PC-9 (cell line): ENCODE data around the gene ZDHHC12. TPM values are rescaled to one million over a fixed set of nuclear protein-coding genes. Genes with fewer than 3 reads are reported as not detected.

ENCODE experiments used
- BruUV-seq: library from RNA; stranded (reverse); fragments of 400-500 nt; replicated peaks from 2 replicates; lab custom pipeline; 2021; lab: Mats Ljungman, UMichigan
- CTCF ChIA-PET: fragments of 300-600 bp; sonication (Branson Sonifier 250); formaldehyde crosslinking; loops from one replicate; lab custom pipeline; 2022; ENCODE audit warnings: antibody characterized with exemption; lab: Charles Lee
- POLR2A ChIA-PET: fragments of 300-600 bp; sonication (Branson Sonifier 250); formaldehyde crosslinking; loops from one replicate; lab custom pipeline; 2022; ENCODE audit warnings: antibody characterized with exemption; ENCODE audit not compliant: unreplicated experiment; lab: Charles Lee
- DNase-seq, 2 experiments: peaks; one replicate each; pipeline versions ENCODE4 v3.0.0 to v3.0.0-alpha.2; 2015 to 2022; ENCODE audit warnings: mixed read lengths in 1 of 2
- H2AFZ ChIP-seq: fragments of 200-600 bp; sonication (generic); 2 replicates; pipeline ENCODE4 v1.8.1; 2017; ENCODE audit warnings: antibody characterized with exemption
- H3F3A ChIP-seq: fragments of 200-600 bp; sonication (generic); 2 replicates; pipeline ENCODE4 v1.8.1; 2017; ENCODE audit warnings: antibody characterized with exemption, mild to moderate bottlenecking, low read depth; ENCODE audit not compliant: insufficient read depth
- H3K27ac ChIP-seq: fragments of 200-600 bp; sonication (generic); 2 replicates; pipeline ENCODE4 v1.6.1; 2016; ENCODE audit warnings: mixed run types
- H3K27me3 ChIP-seq: fragments of 200-600 bp; sonication (generic); 2 replicates; pipeline ENCODE4 v1.6.1; 2016; ENCODE audit warnings: low read depth, mixed run types; ENCODE audit not compliant: insufficient read depth
- H3K36me3 ChIP-seq: fragments of 200-600 bp; sonication (generic); 2 replicates; pipeline ENCODE4 v1.6.1; 2016; ENCODE audit warnings: low read depth, mixed run types
- H3K4me1 ChIP-seq: fragments of 200-600 bp; sonication (generic); replicated peaks from 2 replicates; pipeline ENCODE4 v1.6.1; 2016; ENCODE audit warnings: mixed run types; ENCODE audit not compliant: insufficient read depth
- H3K4me2 ChIP-seq: fragments of 200-600 bp; sonication (generic); 2 replicates; pipeline ENCODE4 v1.6.1; 2017; ENCODE audit warnings: mixed run types
- H3K4me3 ChIP-seq: fragments of 200-600 bp; sonication (generic); 2 replicates; pipeline ENCODE4 v1.6.1; 2016; ENCODE audit warnings: mixed run types
- H3K79me2 ChIP-seq: fragments of 200-600 bp; sonication (generic); 2 replicates; pipeline ENCODE4 v1.6.1; 2017; ENCODE audit warnings: low read depth, mixed run types
- H3K9me2 ChIP-seq: fragments of 200-600 bp; sonication (generic); 2 replicates; pipeline ENCODE4 v1.8.1; 2017; ENCODE audit warnings: mild to moderate bottlenecking; ENCODE audit not compliant: insufficient read depth
- H3K9me3 ChIP-seq: fragments of 200-600 bp; sonication (generic); 2 replicates; pipeline ENCODE4 v1.8.1; 2016; ENCODE audit warnings: low read depth; ENCODE audit not compliant: insufficient read depth
- H4K20me1 ChIP-seq: fragments of 200-600 bp; sonication (generic); 2 replicates; pipeline ENCODE4 v1.8.1; 2017; ENCODE audit not compliant: insufficient read depth
- EZH2 ChIP-seq: fragments of 200-600 bp; sonication (generic); IDR thresholded peaks from 2 replicates; pipeline ENCODE4 v1.8.0; 2017; ENCODE audit warnings: antibody characterized with exemption, low read depth
- intact Hi-C: fragments of 100-400 bp; cut with micrococcal nuclease; formaldehyde crosslinking; loops from one replicate; pipeline ENCODE4 v1.10.0; 2022; ENCODE audit not compliant: unreplicated experiment
- total RNA-seq: library from RNA; stranded (reverse); gene quantifications from 2 replicates; pipeline ENCODE4 v1.2.3, GENCODE V29; 2021
- TF ChIP-seq, protein P1 (sequence below): fragments of 200-600 bp; sonication (generic); conservative IDR thresholded peaks from 2 replicates; pipeline ENCODE4 v1.6.1; 2017; ENCODE audit warnings: mixed run types, antibody characterized with exemption, mild to moderate bottlenecking, moderate library complexity

The ZDHHC12 gene
- total RNA-seq, 1 experiment from 2014 or later: 102 TPM

DNA sequence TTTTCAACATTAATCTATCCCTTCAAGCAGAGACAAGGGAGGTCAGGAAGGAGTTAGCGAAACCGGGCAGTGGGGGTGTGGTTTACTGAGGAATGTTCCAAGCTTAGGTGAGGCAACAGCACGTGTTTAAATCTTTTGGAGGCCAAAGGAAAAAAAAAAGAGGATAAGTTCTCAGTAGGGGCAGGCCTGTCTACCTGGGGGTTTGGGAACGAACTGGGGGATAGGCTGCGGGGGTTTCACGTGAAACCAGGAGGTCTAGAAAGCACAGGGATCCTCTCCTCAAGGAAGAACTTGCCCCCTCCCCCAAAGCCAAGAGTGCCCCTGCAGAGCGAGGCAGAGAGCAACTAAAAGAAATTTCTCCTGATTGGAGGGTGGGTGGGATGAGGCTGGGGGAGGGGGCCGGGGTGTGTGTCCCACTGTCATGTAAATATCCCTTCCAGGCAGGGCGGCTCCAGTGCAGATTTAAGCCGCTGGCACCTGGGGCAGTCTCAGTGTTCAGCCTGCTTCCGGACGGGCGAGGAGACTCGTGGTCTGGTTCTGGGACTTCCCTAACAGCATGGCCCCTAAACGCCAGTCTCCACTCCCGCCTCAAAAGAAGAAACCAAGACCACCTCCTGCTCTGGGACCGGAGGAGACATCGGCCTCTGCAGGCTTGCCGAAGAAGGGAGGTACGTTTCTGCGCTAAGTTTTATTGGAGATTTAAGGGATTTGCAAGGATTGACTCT lies 40.4 kb downstream of the ZDHHC12 start:
- Histone ChIP-seq H3K4me3 (peak overlapping the region; percentile 94), H3K27me3 (no peaks in the 10 kb centered on the region), H3K4me1 (peaks cover 45% of the 10 kb centered on the region), H3K9me3 (no peaks in the 10 kb centered on the region), H3F3A (peaks cover 47% of the 10 kb centered on the region), H2AFZ (no peak overlapping the region; the same call in 1 of the 2 replicates), H4K20me1 (peaks cover 15% of the 10 kb centered on the region), H3K36me3 (0 out of 2 replicates have a peak, but pooled peaks cover 6% of the 10 kb centered on the region), H3K9me2 (no peaks in the 10 kb centered on the region), H3K79me2 (peaks cover 74% of the 10 kb centered on the region), H3K4me2 (peak overlapping the region; percentile 99), H3K27ac (peak overlapping the region; percentile 99)
- TF ChIP-seq, protein P1, sequence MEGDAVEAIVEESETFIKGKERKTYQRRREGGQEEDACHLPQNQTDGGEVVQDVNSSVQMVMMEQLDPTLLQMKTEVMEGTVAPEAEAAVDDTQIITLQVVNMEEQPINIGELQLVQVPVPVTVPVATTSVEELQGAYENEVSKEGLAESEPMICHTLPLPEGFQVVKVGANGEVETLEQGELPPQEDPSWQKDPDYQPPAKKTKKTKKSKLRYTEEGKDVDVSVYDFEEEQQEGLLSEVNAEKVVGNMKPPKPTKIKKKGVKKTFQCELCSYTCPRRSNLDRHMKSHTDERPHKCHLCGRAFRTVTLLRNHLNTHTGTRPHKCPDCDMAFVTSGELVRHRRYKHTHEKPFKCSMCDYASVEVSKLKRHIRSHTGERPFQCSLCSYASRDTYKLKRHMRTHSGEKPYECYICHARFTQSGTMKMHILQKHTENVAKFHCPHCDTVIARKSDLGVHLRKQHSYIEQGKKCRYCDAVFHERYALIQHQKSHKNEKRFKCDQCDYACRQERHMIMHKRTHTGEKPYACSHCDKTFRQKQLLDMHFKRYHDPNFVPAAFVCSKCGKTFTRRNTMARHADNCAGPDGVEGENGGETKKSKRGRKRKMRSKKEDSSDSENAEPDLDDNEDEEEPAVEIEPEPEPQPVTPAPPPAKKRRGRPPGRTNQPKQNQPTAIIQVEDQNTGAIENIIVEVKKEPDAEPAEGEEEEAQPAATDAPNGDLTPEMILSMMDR: no peak
- no peak for TF ChIP-seq EZH2
- ChIA-PET POLR2A (interaction anchor here (0.6 to 1.8 kb wide), 4 partner anchors 9 to 88 kb away, joined by 3 to 20 read pairs (median 11); no protein-coding TSS in a partner anchor), CTCF (interaction anchor here (0.6 to 0.8 kb wide), 5 partner anchors 17 to 98 kb away, joined by 3 to 5 read pairs (median 5); no protein-coding TSS in a partner anchor)
- intact Hi-C loops: loop anchor here (1.0 to 10.0 kb wide), 6 partner anchors 17 to 341 kb away; partner anchors contain the start of genes DYNC2I2, ODF2, SH3GLB2 and ZDHHC12
- BruUV-seq: TSS peak; percentile 70
- peak; percentile 75 to 88 for DNase-seq

DNA sequence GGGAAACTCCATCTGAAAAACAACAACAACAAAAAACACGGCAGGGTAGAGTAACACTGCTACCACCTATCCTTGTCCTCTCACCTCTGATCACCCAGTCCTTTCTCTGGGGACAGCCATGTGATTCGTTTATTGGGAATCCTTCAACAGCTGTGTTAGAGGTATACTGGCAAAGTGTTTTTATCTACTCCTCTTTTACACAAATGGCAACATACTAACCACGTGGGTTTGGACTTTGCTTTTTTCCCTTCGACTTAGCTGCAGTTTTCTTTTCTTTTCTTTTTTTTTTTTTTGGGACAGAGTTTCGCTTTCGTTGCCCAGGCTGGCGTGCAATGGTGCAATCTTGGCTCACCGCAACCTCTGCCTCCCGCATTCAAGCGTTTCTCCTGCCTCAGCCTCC lies 46.1 kb downstream of the ZDHHC12 start:
- no TSS peak for BruUV-seq
- Histone ChIP-seq H4K20me1 (no peaks in the 10 kb centered on the region), H2AFZ (no peak overlapping the region), H3K9me3 (no peaks in the 10 kb centered on the region), H3F3A (peaks cover 11% of the 10 kb centered on the region), H3K36me3 (no peaks in the 10 kb centered on the region), H3K27ac (no peak overlapping the region), H3K79me2 (peaks cover 23% of the 10 kb centered on the region), H3K4me2 (no peak overlapping the region), H3K9me2 (no peaks in the 10 kb centered on the region), H3K4me1 (peaks cover 6% of the 10 kb centered on the region; the same call in 1 of the 2 replicates), H3K27me3 (no peaks in the 10 kb centered on the region), H3K4me3 (no peak overlapping the region)
- POLR2A ChIA-PET: no interaction called here
- TF ChIP-seq, protein P1: no peak
- TF ChIP-seq EZH2: no peak
- intact Hi-C loops: no loop called here
- CTCF ChIA-PET: no interaction called here
- DNase-seq: no peak

DNA sequence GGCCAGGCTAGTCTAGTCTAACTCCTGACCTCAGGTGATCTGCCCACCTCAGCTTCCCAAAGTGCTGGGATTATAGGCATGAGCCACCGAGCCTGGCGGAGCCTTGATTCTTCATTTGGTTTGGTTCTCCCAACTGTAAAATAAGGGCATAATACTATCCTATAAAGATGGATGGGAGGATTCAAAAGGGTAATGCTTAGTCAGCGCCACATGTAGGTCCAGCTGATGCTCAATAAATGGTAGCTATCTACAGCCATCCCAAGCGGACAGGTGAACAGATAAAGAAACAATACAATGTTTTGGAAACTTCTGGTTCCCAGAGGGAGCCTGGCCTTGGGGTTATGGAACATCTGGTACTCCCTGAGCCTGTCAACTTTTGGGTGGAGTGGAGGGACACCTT lies 48.5 kb downstream of the ZDHHC12 start:
- Histone ChIP-seq H3K4me1 (no peaks in the 10 kb centered on the region), H3K79me2 (0 out of 2 replicates have a peak, but pooled peaks cover 4% of the 10 kb centered on the region), H3K36me3 (no peaks in the 10 kb centered on the region), H2AFZ (no peak overlapping the region), H3F3A (no peaks in the 10 kb centered on the region; the same call in 1 of the 2 replicates), H3K4me3 (no peak overlapping the region), H3K27me3 (no peaks in the 10 kb centered on the region), H3K9me3 (no peaks in the 10 kb centered on the region), H3K9me2 (no peaks in the 10 kb centered on the region), H4K20me1 (no peaks in the 10 kb centered on the region), H3K4me2 (no peak overlapping the region), H3K27ac (no peak overlapping the region)
- TF ChIP-seq, protein P1: no peak
- TF ChIP-seq EZH2: no peak
- POLR2A ChIA-PET: interaction anchor here (0.6 kb wide), 2 partner anchors 14 to 154 kb away, joined by 3 to 6 read pairs; partner anchors contain the start of gene SPOUT1
- no peak for DNase-seq
- CTCF ChIA-PET: no interaction called here
- no TSS peak for BruUV-seq
- intact Hi-C loops: no loop called here

Other genes with a start within 250 kb of the ZDHHC12 start
- gene GLE1, start 219.4 kb downstream of the ZDHHC12 start, total RNA-seq: 67.2 and 74.2 TPM in 2 replicates
- 214 and 239 TPM in 2 replicates for gene SPTAN1, start 171.5 kb downstream of the ZDHHC12 start, total RNA-seq
- gene DYNC2I2, start 67.3 kb downstream of the ZDHHC12 start, total RNA-seq: 225 and 263 TPM in 2 replicates
- gene SET, start 34.9 kb downstream of the ZDHHC12 start, total RNA-seq: 539 and 738 TPM in 2 replicates
- gene PKN3, start 21.6 kb downstream of the ZDHHC12 start, total RNA-seq: 5.5 and 9.1 TPM in 2 replicates
- gene ZER1, start 47.8 kb upstream of the ZDHHC12 start, total RNA-seq: 65.2 and 70.0 TPM in 2 replicates
- 38.2 and 41.9 TPM in 2 replicates for gene TBC1D13, start 63.1 kb upstream of the ZDHHC12 start, total RNA-seq
- 28.6 and 47.9 TPM in 2 replicates for gene ENDOG, start 94.4 kb upstream of the ZDHHC12 start, total RNA-seq
- 59.6 and 75.5 TPM in 2 replicates for gene SPOUT1, start 105.7 kb upstream of the ZDHHC12 start, total RNA-seq
- gene KYAT1, start 157.8 kb upstream of the ZDHHC12 start, total RNA-seq: 26.1 and 27.6 TPM in 2 replicates
- 90.3 and 95.7 TPM in 2 replicates for gene LRRC8A, start 158.0 kb upstream of the ZDHHC12 start, total RNA-seq
- 4.2 and 6.3 TPM in 2 replicates for gene PHYHD1, start 196.9 kb upstream of the ZDHHC12 start, total RNA-seq
- 18.0 and 19.0 TPM in 2 replicates for gene DOLK, start 223.5 kb upstream of the ZDHHC12 start, total RNA-seq
- gene NUP188, start 223.6 kb upstream of the ZDHHC12 start, total RNA-seq: 59.7 and 90.0 TPM in 2 replicates